Measurements from ENCODE around the gene C1QTNF12. TPM values are rescaled to one million over a fixed set of nuclear protein-coding genes. Genes with fewer than 3 reads are reported as not detected.

Gene C1QTNF12
- total and polyA plus RNA-seq, 4 experiments from 2014 or later = 0.31 to 3.3 (median 2.4) TPM; not detected in 1

DNA sequence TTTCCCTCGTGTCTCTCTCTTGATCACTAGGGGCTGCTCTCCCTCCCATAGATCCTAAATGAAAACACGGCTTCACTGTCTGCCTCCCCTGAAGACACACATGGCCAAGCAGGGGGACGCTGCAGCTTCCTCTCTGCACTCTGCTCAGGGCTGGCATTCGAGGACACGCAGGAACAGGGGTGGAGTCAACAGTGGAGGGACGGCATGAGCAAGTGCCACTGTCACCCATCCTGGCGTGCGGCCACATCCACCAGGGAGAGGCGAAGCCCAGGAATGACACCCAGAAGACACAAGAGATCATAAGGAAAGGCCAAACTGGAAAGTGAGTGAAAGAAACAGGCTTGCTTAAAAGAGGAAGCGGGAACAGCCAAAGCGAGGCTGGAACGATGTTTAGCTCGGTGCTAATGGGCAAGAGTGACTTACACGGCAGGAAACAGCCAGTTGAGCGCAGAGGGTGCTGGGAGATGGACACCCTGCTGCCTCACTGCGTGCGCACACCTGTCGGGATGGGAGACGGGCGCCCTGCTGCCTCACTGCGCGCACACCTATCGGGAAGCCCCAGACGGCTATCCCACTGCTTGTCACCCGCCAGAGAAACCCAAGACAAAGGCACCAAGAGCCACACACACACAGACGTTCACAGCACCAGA is 13.6 kb upstream of the C1QTNF12 start:
- intact Hi-C loops (cut with micrococcal nuclease) = no loop called here
- Mint-ChIP-seq H3K9me3 (peaks cover 0 to 4% (median 0%) of the 10 kb centered on the region in 8 donors), H3K27me3 (no peaks in the 10 kb centered on the region), H3K27ac (peak overlapping the region in 4 of 7 donors; percentile 55 to 87 (median 71)), H3K4me1 (peaks cover 11 to 28% (median 18%) of the 10 kb centered on the region in 4 donors), H3K36me3 (peaks cover 36 to 53% of the 10 kb centered on the region in 2 donors), H3K4me3 (peak overlapping the region in 1 of 8 donors; percentile 20)
- DNase-seq = no peak
- peaks cover 46% of the 10 kb centered on the region for H3K36me3 ChIP-seq (ENCODE audit: insufficient read depth, low read length)
- H3K27ac ChIP-seq (ENCODE audit: low read depth, low read length) = no peak overlapping the region
- POLR2A ChIA-PET (ENCODE audit: partially characterized antibody) = no interaction called here
- no peaks in the 10 kb centered on the region for H3K9me3 ChIP-seq (ENCODE audit: control insufficient read depth in 1 of 2, low read length in 2 of 2)
- no peak overlapping the region for H3K4me3 ChIP-seq (ENCODE audit: low read length in 2 of 2)
- no peaks in the 10 kb centered on the region for H3K27me3 ChIP-seq (ENCODE audit: insufficient read depth, low read length)
- H3K4me1 ChIP-seq (ENCODE audit: insufficient read depth, low read length) = peaks cover 11% of the 10 kb centered on the region
- CTCF ChIA-PET (ENCODE audit: partially characterized antibody) = interaction anchor here (0.7 kb wide), 1 partner anchor 139 kb away, joined by 3 read pairs; no protein-coding TSS in a partner anchor

DNA sequence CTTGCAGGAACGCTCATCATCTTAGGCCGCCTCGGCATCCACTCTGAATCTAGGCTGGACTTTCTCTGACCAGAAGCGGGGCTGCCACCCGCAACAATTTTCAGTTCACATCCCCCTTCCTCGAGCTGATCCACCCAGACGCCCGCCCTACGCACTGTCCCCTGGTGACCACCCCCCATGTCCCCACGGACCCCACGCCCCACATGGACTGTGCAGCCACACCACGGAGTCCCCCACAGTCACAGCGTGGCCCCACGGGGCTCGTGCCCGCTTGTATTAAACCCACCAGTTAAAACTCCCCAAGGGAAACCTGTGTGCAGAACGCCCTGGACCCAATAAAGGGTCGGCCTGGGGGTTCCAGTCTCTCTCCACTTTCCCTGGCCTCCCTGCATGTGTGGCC is 13.0 kb upstream of the C1QTNF12 start:
- peaks cover 11% of the 10 kb centered on the region for H3K4me1 ChIP-seq (ENCODE audit: insufficient read depth, low read length)
- H3K4me1 Mint-ChIP-seq = peaks cover 9 to 28% (median 16%) of the 10 kb centered on the region in 4 donors
- intact Hi-C loops (cut with micrococcal nuclease) = no loop called here
- no peaks in the 10 kb centered on the region for H3K9me3 ChIP-seq (ENCODE audit: control insufficient read depth in 1 of 2, low read length in 2 of 2)
- DNase-seq = no peak
- peak overlapping the region in 1 of 8 donors; percentile 20 for H3K4me3 Mint-ChIP-seq
- H3K36me3 Mint-ChIP-seq = peaks cover 33 to 55% of the 10 kb centered on the region in 2 donors
- H3K27me3 ChIP-seq (ENCODE audit: insufficient read depth, low read length) = no peaks in the 10 kb centered on the region
- H3K27me3 Mint-ChIP-seq = no peaks in the 10 kb centered on the region
- ChIA-PET CTCF (ENCODE audit: partially characterized antibody) (no interaction called here), POLR2A (ENCODE audit: partially characterized antibody) (no interaction called here)
- no peak overlapping the region for H3K27ac ChIP-seq (ENCODE audit: low read depth, low read length)
- H3K27ac Mint-ChIP-seq = peak overlapping the region in 3 of 7 donors; percentile 52 to 57 (median 55)
- H3K9me3 Mint-ChIP-seq = peaks cover 0 to 4% (median 0%) of the 10 kb centered on the region in 8 donors
- peaks cover 50% of the 10 kb centered on the region for H3K36me3 ChIP-seq (ENCODE audit: insufficient read depth, low read length)
- no peak overlapping the region for H3K4me3 ChIP-seq (ENCODE audit: low read length in 2 of 2)

DNA sequence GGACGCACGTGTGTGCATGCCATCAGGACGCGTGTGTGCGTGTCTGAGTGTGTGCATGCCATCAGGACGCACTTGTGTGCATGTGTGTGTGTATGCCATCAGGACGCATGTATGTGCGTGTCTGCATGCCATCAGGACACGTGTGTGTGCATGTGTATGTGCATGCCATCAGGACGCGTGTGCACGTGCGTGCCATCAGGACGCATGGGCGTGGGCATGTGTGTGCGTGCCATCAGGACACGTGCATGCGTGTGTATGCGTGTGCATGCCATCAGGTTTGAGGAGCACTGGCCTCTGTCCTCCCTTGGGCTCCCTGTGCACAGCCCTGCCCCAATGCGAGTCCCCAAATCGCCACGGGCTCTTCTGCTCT is 12.6 kb upstream of the C1QTNF12 start:
- Histone ChIP-seq H3K4me3 (ENCODE audit: low read length in 2 of 2) (no peak overlapping the region), H3K4me1 (ENCODE audit: insufficient read depth, low read length) (peaks cover 11% of the 10 kb centered on the region), H3K36me3 (ENCODE audit: insufficient read depth, low read length) (peaks cover 50% of the 10 kb centered on the region), H3K27ac (ENCODE audit: low read depth, low read length) (no peak overlapping the region), H3K9me3 (ENCODE audit: control insufficient read depth in 1 of 2, low read length in 2 of 2) (no peaks in the 10 kb centered on the region), H3K27me3 (ENCODE audit: insufficient read depth, low read length) (no peaks in the 10 kb centered on the region)
- no peaks in the 10 kb centered on the region for H3K27me3 Mint-ChIP-seq
- H3K27ac Mint-ChIP-seq = no peak overlapping the region
- H3K4me3 Mint-ChIP-seq = no peak overlapping the region
- ChIA-PET POLR2A (ENCODE audit: partially characterized antibody) (no interaction called here), CTCF (ENCODE audit: partially characterized antibody) (no interaction called here)
- H3K36me3 Mint-ChIP-seq = peaks cover 33 to 54% of the 10 kb centered on the region in 2 donors
- H3K9me3 Mint-ChIP-seq = peaks cover 0 to 4% (median 0%) of the 10 kb centered on the region in 8 donors
- intact Hi-C loops (cut with micrococcal nuclease) = no loop called here
- DNase-seq = no peak
- peaks cover 9 to 28% (median 16%) of the 10 kb centered on the region in 4 donors for H3K4me1 Mint-ChIP-seq

DNA sequence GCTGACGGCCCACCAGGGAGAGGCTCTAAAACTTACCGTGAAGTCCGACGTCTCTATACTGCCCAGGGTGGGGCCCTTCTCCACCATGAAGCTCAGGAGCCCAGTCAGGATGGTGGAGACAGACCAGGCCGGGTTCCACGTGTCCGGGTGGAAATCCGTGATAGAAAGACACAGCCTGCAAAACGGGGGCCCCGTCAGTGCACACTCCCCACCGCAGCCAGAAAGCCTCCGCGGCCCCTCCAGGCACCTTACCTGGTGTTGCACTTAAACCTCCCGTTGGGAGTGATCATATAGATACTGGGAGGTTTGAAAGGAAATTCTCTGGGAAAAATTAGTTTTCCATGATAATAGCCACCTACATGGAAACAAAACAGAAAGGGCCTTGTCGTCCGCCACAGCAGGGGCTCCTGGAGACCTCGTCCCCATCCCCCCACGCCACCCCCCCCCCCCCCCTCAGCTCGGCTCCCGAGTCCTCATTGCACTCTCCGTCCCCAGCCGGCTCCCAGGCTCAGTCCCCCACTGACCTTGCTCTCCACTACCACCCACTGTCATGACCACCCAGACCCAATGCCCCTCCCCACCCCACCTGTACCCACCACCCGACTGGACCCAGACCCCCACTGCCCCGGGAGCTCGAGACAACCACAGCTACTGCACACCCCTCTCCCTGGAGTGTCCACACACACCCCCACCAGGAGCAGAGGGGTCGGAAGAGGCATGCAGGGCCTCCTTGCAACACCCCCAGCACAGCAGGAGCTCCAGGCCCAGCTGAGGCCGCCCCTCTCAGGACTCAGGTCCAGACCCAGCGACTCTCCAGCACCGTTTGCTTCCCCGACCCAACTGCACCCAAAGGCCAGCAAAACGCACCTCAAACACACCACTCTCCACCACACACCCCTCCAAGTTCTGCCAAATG is 10.7 kb upstream of the C1QTNF12 start:
- H3K27ac Mint-ChIP-seq = peak overlapping the region in 3 of 7 donors; percentile 36 to 89 (median 84)
- peaks cover 0 to 4% (median 0%) of the 10 kb centered on the region in 8 donors for H3K9me3 Mint-ChIP-seq
- peaks cover 24 to 50% of the 10 kb centered on the region in 2 donors for H3K36me3 Mint-ChIP-seq
- no peak overlapping the region for H3K27ac ChIP-seq (ENCODE audit: low read depth, low read length)
- H3K4me1 Mint-ChIP-seq = peaks cover 9 to 29% (median 19%) of the 10 kb centered on the region in 4 donors
- no peaks in the 10 kb centered on the region for H3K27me3 ChIP-seq (ENCODE audit: insufficient read depth, low read length)
- no peaks in the 10 kb centered on the region for H3K27me3 Mint-ChIP-seq
- DNase-seq = peak in 1 of 5 donors; percentile 11
- intact Hi-C loops (cut with micrococcal nuclease) = no loop called here
- peak overlapping the region in 1 of 8 donors; percentile 15 for H3K4me3 Mint-ChIP-seq
- CTCF ChIA-PET (ENCODE audit: partially characterized antibody) = interaction anchor here (0.6 kb wide), 1 partner anchor 136 kb away, joined by 3 read pairs; no protein-coding TSS in a partner anchor
- peaks cover 42% of the 10 kb centered on the region for H3K36me3 ChIP-seq (ENCODE audit: insufficient read depth, low read length)
- no peaks in the 10 kb centered on the region for H3K9me3 ChIP-seq (ENCODE audit: control insufficient read depth in 1 of 2, low read length in 2 of 2)
- no peak overlapping the region for H3K4me3 ChIP-seq (ENCODE audit: low read length in 2 of 2)
- H3K4me1 ChIP-seq (ENCODE audit: insufficient read depth, low read length) = peaks cover 10% of the 10 kb centered on the region
- POLR2A ChIA-PET (ENCODE audit: partially characterized antibody) = interaction anchor here (0.6 kb wide), 2 partner anchors 13 to 139 kb away, joined by 3 read pairs; no protein-coding TSS in a partner anchor

DNA sequence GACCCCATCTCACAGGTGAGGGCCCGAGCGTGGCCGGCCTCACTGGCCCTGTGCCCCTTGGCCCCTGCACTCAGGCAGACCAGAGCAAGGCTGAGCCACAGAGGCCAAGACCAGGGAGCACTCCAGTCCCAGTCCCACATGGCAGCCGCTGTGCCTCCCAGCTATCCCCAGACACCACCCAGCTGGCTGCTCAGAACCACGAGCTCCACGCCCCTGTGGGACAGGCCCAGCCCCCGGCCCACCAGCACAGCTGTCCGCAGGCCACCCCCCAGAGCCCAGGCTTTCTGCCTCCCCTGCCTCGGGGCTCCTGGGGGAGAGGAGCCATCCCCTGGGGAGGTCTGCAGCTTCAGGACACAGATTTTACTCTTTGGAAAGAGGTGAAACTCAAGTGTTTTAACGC is 9.1 kb upstream of the C1QTNF12 start:
- Mint-ChIP-seq H3K4me3 (no peak overlapping the region), H3K27me3 (no peaks in the 10 kb centered on the region), H3K27ac (peak overlapping the region in 3 of 7 donors; percentile 4 to 60 (median 47)), H3K9me3 (peaks cover 0 to 4% (median 0%) of the 10 kb centered on the region in 8 donors), H3K36me3 (peaks cover 18 to 48% of the 10 kb centered on the region in 2 donors), H3K4me1 (peaks cover 8 to 26% (median 19%) of the 10 kb centered on the region in 4 donors)
- Histone ChIP-seq H3K9me3 (ENCODE audit: control insufficient read depth in 1 of 2, low read length in 2 of 2) (no peaks in the 10 kb centered on the region), H3K27ac (ENCODE audit: low read depth, low read length) (no peak overlapping the region), H3K4me3 (ENCODE audit: low read length in 2 of 2) (no peak overlapping the region), H3K27me3 (ENCODE audit: insufficient read depth, low read length) (no peaks in the 10 kb centered on the region), H3K36me3 (ENCODE audit: insufficient read depth, low read length) (peaks cover 29% of the 10 kb centered on the region), H3K4me1 (ENCODE audit: insufficient read depth, low read length) (peaks cover 13% of the 10 kb centered on the region)
- DNase-seq = no peak
- ChIA-PET POLR2A (ENCODE audit: partially characterized antibody) (no interaction called here), CTCF (ENCODE audit: partially characterized antibody) (interaction anchor here (1.4 kb wide), 1 partner anchor 133 kb away, joined by 3 read pairs; no protein-coding TSS in a partner anchor)
- intact Hi-C loops (cut with micrococcal nuclease) = no loop called here

DNA sequence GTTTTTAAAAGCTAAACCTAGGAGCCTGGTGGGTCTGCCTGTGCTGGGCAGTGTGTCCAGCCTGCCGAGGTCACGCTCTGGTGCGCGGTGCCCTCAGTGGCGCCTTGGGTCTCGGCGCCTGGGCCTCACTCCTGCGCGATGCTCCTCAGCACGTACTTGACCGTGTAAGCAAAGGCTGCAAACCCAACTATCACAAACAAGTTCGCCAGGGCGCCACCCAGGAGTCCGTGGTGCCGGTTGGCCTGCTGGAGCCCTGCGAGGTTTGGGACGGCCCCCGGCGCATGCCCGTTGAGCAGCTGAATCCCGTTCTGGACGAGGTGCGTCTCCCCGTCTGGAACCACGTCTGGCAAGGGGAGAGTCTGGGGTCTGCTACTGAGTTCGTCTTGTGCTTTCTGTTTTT is 8.6 kb upstream of the C1QTNF12 start:
- no peak overlapping the region for H3K4me3 ChIP-seq (ENCODE audit: low read length in 2 of 2)
- peaks cover 14 to 42% of the 10 kb centered on the region in 2 donors for H3K36me3 Mint-ChIP-seq
- H3K4me3 Mint-ChIP-seq = no peak overlapping the region
- H3K9me3 ChIP-seq (ENCODE audit: control insufficient read depth in 1 of 2, low read length in 2 of 2) = no peaks in the 10 kb centered on the region
- peaks cover 15% of the 10 kb centered on the region for H3K4me1 ChIP-seq (ENCODE audit: insufficient read depth, low read length)
- no peak for DNase-seq
- H3K27ac Mint-ChIP-seq = peak overlapping the region in 1 of 7 donors; percentile 4
- peaks cover 6 to 28% (median 19%) of the 10 kb centered on the region in 4 donors for H3K4me1 Mint-ChIP-seq
- intact Hi-C loops (cut with micrococcal nuclease) = no loop called here
- H3K27me3 Mint-ChIP-seq = no peaks in the 10 kb centered on the region
- CTCF ChIA-PET (ENCODE audit: partially characterized antibody) = interaction anchor here (0.6 to 1.4 kb wide), 2 partner anchors 23 to 132 kb away, joined by 3 read pairs; no protein-coding TSS in a partner anchor
- H3K9me3 Mint-ChIP-seq = peaks cover 0 to 4% (median 0%) of the 10 kb centered on the region in 8 donors
- H3K36me3 ChIP-seq (ENCODE audit: insufficient read depth, low read length) = peaks cover 24% of the 10 kb centered on the region
- no peak overlapping the region for H3K27ac ChIP-seq (ENCODE audit: low read depth, low read length)
- no peaks in the 10 kb centered on the region for H3K27me3 ChIP-seq (ENCODE audit: insufficient read depth, low read length)
- POLR2A ChIA-PET (ENCODE audit: partially characterized antibody) = no interaction called here

DNA sequence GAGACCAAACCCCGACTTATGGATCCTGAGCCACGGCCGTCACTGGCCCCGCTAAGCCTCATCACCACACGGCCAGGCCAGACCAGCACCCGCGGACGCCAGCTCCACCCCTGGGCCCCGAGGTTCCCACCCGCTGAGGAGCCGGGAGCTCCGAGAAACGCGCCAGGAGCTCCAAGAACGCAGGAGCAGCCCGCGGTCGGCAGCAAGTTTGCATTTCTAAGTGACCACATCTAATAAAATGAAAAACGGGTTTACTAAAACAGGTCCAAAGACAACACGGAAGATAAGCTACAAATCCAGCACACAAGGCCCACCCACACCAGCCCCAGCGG is 8.1 kb upstream of the C1QTNF12 start:
- peaks cover 0 to under 1% (median 0%) of the 10 kb centered on the region in 8 donors for H3K9me3 Mint-ChIP-seq
- H3K36me3 Mint-ChIP-seq = peaks cover 9 to 38% of the 10 kb centered on the region in 2 donors
- H3K4me3 ChIP-seq (ENCODE audit: low read length in 2 of 2) = no peak overlapping the region
- CTCF ChIA-PET (ENCODE audit: partially characterized antibody) = interaction anchor here (0.6 to 1.4 kb wide), 2 partner anchors 24 to 132 kb away, joined by 3 read pairs; no protein-coding TSS in a partner anchor
- H3K27ac ChIP-seq (ENCODE audit: low read depth, low read length) = no peak overlapping the region
- no peak for DNase-seq
- H3K4me3 Mint-ChIP-seq = no peak overlapping the region
- intact Hi-C loops (cut with micrococcal nuclease) = no loop called here
- no peaks in the 10 kb centered on the region for H3K9me3 ChIP-seq (ENCODE audit: control insufficient read depth in 1 of 2, low read length in 2 of 2)
- POLR2A ChIA-PET (ENCODE audit: partially characterized antibody) = no interaction called here
- H3K27ac Mint-ChIP-seq = no peak overlapping the region
- H3K27me3 Mint-ChIP-seq = no peaks in the 10 kb centered on the region
- no peaks in the 10 kb centered on the region for H3K27me3 ChIP-seq (ENCODE audit: insufficient read depth, low read length)
- H3K4me1 ChIP-seq (ENCODE audit: insufficient read depth, low read length) = peaks cover 15% of the 10 kb centered on the region
- peaks cover 4 to 26% (median 17%) of the 10 kb centered on the region in 4 donors for H3K4me1 Mint-ChIP-seq
- peaks cover 20% of the 10 kb centered on the region for H3K36me3 ChIP-seq (ENCODE audit: insufficient read depth, low read length)

Data from CD4-positive, alpha-beta memory T cell (primary cell).